Measurements from ENCODE around the gene MYOCD. TPM values are rescaled to one million over a fixed set of nuclear protein-coding genes. Genes with fewer than 3 reads are reported as not detected.

MYOCD gene
- total and polyA plus RNA-seq, 2 of the 13 experiments (the other 11 are each of a cell fraction or from before 2014, with no cell fraction given), result not detected

- 0% methylated on average over 2 of the region's 14 CpGs for WGBS (ENCODE audit: low lambda C conversion rate)
- ChIA-PET CTCF (ENCODE audit: low intra/inter-chr PET ratio, low total read pairs) (no interaction called here), POLR2A (no interaction called here)
- peaks cover 0 to 7% of the 10 kb centered on the region in 2 experiments; a peak in 3 of 5 replicates for H3K27me3 ChIP-seq (ENCODE audit: control insufficient read depth in 1 of 2, insufficient read depth in 2 of 2, low read length in 2 of 2)
- in situ Hi-C loops (cut with HindIII; ENCODE audit: extremely low pct_ligation_motif_present, low pct_unique_long_range_greater_than_20kb) (no loop called here), intact Hi-C loops (cut with micrococcal nuclease; ENCODE audit: unreplicated experiment) (no loop called here)
- no peak overlapping the region for H3K27ac ChIP-seq (ENCODE audit: extremely low read length, insufficient read depth, low read length)
- TF ChIP-seq SP5 (CRISPR knock-in tag; IDR thresholded peaks at IDR 0.05; ENCODE audit: borderline replicate concordance, low read depth) (no peak), NFKBIZ (CRISPR knock-in tag; IDR thresholded peaks at IDR 0.05) (no peak), HHEX (CRISPR knock-in tag; IDR thresholded peaks at IDR 0.05) (no peak), DMTF1 (CRISPR knock-in tag; IDR thresholded peaks at IDR 0.05) (no peak)
- no peak for ATAC-seq
- no peaks in the 10 kb centered on the region for H3K4me1 ChIP-seq (ENCODE audit: insufficient read depth, low read length)
- H3K79me2 ChIP-seq (ENCODE audit: insufficient read depth, low read length), result no peaks in the 10 kb centered on the region
- no peak for DNase-seq (ENCODE audit: low spot score)
- H3K4me3 ChIP-seq (replicated peaks in 1 of 3; ENCODE audit: insufficient read depth in 1 of 3, low read depth in 2 of 3, low read length in 3 of 3), result no peak overlapping the region
- no peak overlapping the region for H3K4me2 ChIP-seq (ENCODE audit: low read depth, low read length)
- BruUV-seq (replicated peaks), result no TSS peak
- H4K20me1 ChIP-seq (ENCODE audit: insufficient read depth, low read length), result no peaks in the 10 kb centered on the region
- no peak for FAIRE-seq
- no peak overlapping the region for H2AFZ ChIP-seq (ENCODE audit: low read length)
- H3K36me3 ChIP-seq (replicated peaks in 1 of 2; ENCODE audit: control insufficient read depth in 1 of 2, insufficient read depth in 2 of 2, low read length in 2 of 2), result no peaks in the 10 kb centered on the region
- H3K9me3 ChIP-seq (ENCODE audit: low read length), result no peaks in the 10 kb centered on the region
- H3K9ac ChIP-seq (ENCODE audit: insufficient read depth, low read depth, low read length), result no peak overlapping the region
Observed at GRCh38 chr17:12680407-12680897, 14.8 kb downstream of the MYOCD start.

GRCh38 chr17:12680993-12681392, 15.3 kb downstream of the MYOCD start:
- Histone ChIP-seq H3K27ac (ENCODE audit: extremely low read length, insufficient read depth, low read length) (no peak overlapping the region), H3K4me1 (ENCODE audit: insufficient read depth, low read length) (no peaks in the 10 kb centered on the region), H3K9me3 (ENCODE audit: low read length) (no peaks in the 10 kb centered on the region), H3K4me3 (replicated peaks in 1 of 3; ENCODE audit: insufficient read depth in 1 of 3, low read depth in 2 of 3, low read length in 3 of 3) (no peak overlapping the region), H3K36me3 (replicated peaks in 1 of 2; ENCODE audit: control insufficient read depth in 1 of 2, insufficient read depth in 2 of 2, low read length in 2 of 2) (no peaks in the 10 kb centered on the region), H4K20me1 (ENCODE audit: insufficient read depth, low read length) (no peaks in the 10 kb centered on the region), H3K79me2 (ENCODE audit: insufficient read depth, low read length) (no peaks in the 10 kb centered on the region), H3K27me3 (ENCODE audit: control insufficient read depth in 1 of 2, insufficient read depth in 2 of 2, low read length in 2 of 2) (peaks cover 0 to 7% of the 10 kb centered on the region in 2 experiments; a peak in 3 of 5 replicates), H2AFZ (ENCODE audit: low read length) (no peak overlapping the region), H3K4me2 (ENCODE audit: low read depth, low read length) (no peak overlapping the region), H3K9ac (ENCODE audit: insufficient read depth, low read depth, low read length) (no peak overlapping the region)
- ChIA-PET CTCF (ENCODE audit: low intra/inter-chr PET ratio, low total read pairs) (no interaction called here), POLR2A (no interaction called here)
- TF ChIP-seq NFIB (CRISPR knock-in tag; IDR thresholded peaks at IDR 0.05; ENCODE audit: borderline replicate concordance) (no peak), ZNF597 (CRISPR knock-in tag; IDR thresholded peaks at IDR 0.05) (no peak), JARID2 (CRISPR knock-in tag; IDR thresholded peaks at IDR 0.05; ENCODE audit: insufficient replicate concordance) (no peak), ZKSCAN5 (CRISPR knock-in tag; IDR thresholded peaks at IDR 0.05) (no peak), ZBTB34 (CRISPR knock-in tag; IDR thresholded peaks at IDR 0.05) (no peak), PAF1 (CRISPR knock-in tag; IDR thresholded peaks at IDR 0.05) (no peak), SRSF1 (optimal IDR thresholded peaks at IDR 0.05; ENCODE audit: low read depth, low read length) (no peak), ZC3H13 (CRISPR knock-in tag; IDR thresholded peaks at IDR 0.05) (no peak), CHD2 (IDR thresholded peaks at IDR 0.05; ENCODE audit: low read depth, low read length) (no peak), KAT8 (CRISPR knock-in tag; IDR thresholded peaks at IDR 0.05) (no peak)
- DNase-seq (ENCODE audit: low spot score) (no peak), FAIRE-seq (no peak), ATAC-seq (no peak)
- 34% methylated on average over 4 of the region's 5 CpGs for WGBS (ENCODE audit: low lambda C conversion rate)
- BruUV-seq (replicated peaks), result no TSS peak
- intact Hi-C loops (cut with micrococcal nuclease; ENCODE audit: unreplicated experiment), result no loop called here
- in situ Hi-C loops (cut with HindIII; ENCODE audit: extremely low pct_ligation_motif_present, low pct_unique_long_range_greater_than_20kb), result no loop called here

Data from HepG2 (cell line).